Measurements from ENCODE around the gene KREMEN2. TPM values are rescaled to one million over a fixed set of nuclear protein-coding genes. Genes with fewer than 3 reads are reported as not detected.

KREMEN2 gene
- total and polyA plus RNA-seq, 2 of the 8 experiments (the other 6 are each of a cell fraction or from before 2014, with no cell fraction given) = 6.6 to 7.0 TPM

DNA sequence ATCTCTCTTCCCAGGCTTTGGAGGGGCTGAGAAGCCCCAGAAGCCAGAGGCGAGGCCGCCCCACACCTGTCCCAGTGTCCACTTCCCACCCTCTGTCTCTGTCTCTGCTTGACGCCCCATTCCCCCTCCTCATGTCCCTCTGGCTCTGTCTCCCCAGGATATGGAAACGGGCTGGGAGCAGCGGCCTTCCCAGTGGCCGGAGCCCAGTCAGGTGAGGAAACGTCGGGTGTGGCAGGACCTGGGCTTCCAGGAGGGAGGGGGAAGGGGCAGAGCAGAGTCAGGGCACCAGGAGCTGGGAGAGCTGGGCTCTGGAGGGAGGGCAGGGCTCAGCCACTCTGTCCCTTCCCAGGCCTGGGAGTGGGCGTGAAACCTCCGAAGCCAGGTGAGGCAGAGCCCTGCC lies 26.8 kb downstream of the KREMEN2 start:
- H3K23me2 ChIP-seq (ENCODE audit: low read depth, low read length) = no peaks in the 10 kb centered on the region; the same call in 1 of the 2 replicates
- no peaks in the 10 kb centered on the region for H3K36me3 ChIP-seq (ENCODE audit: control insufficient read depth in 2 of 4, insufficient read depth in 4 of 4, low read length in 3 of 4)
- H3K79me1 ChIP-seq (ENCODE audit: low read depth, low read length) = no peaks in the 10 kb centered on the region
- no peaks in the 10 kb centered on the region; a peak in 1 of 7 replicates for H3K27me3 ChIP-seq (replicated peaks in 1 of 4; ENCODE audit: control insufficient read depth in 3 of 4, extremely low read depth in 1 of 4, insufficient read depth in 3 of 4, low read length in 3 of 4)
- peak overlapping the region; percentile 61; the same call in 1 of the 2 replicates for H2BK15ac ChIP-seq (ENCODE audit: low read length)
- no peak for DNase-seq (ENCODE audit: low read depth in 1 of 2, low spot score in 2 of 2)
- peak overlapping the region; percentile 31 for H4K91ac ChIP-seq (replicated peaks; ENCODE audit: insufficient read length, low read length)
- peak overlapping the region; percentile 68; the same call in 1 of the 2 replicates for H2BK5ac ChIP-seq (ENCODE audit: low read depth, low read length)
- H4K8ac ChIP-seq (ENCODE audit: extremely low read depth, insufficient read depth, low read length) = peak overlapping the region; percentile 11; the same call in 1 of the 2 replicates
- H2AK5ac ChIP-seq (ENCODE audit: low read depth, low read length) = no peak overlapping the region; the same call in 1 of the 2 replicates
- H2BK12ac ChIP-seq (ENCODE audit: low read depth, low read length) = peak overlapping the region; percentile 84; the same call in 1 of the 2 replicates
- H3K56ac ChIP-seq (replicated peaks; ENCODE audit: insufficient read length, low read depth, low read length) = no peak overlapping the region
- peaks cover 0 to 28% (median 18%) of the 10 kb centered on the region in 4 experiments; a peak in 6 of 7 replicates for H3K4me1 ChIP-seq (replicated peaks in 1 of 4; ENCODE audit: control insufficient read depth in 3 of 4, insufficient read depth in 4 of 4, low read length in 3 of 4)
- ChIA-PET CTCF (ENCODE audit: partially characterized antibody) (interaction anchor here (0.6 to 5.2 kb wide), 5 partner anchors 11 to 193 kb away, joined by 3 to 24 read pairs (median 4); partner anchors contain the start of gene CLDN6), POLR2A (ENCODE audit: partially characterized antibody) (interaction anchor here (1.1 to 15.2 kb wide), 7 partner anchors 8 to 41 kb away, joined by 4 to 200 read pairs (median 12); partner anchors contain the start of genes CLDN6, HCFC1R1, THOC6 and TNFRSF12A)
- H3K4ac ChIP-seq (replicated peaks; ENCODE audit: insufficient read length, low read depth, low read length) = no peak overlapping the region
- H3K14ac ChIP-seq (ENCODE audit: insufficient read length) = no peak overlapping the region
- TF ChIP-seq YY1 (IDR thresholded peaks at IDR 0.05; ENCODE audit: low read depth, low read length) = no peak
- TF ChIP-seq, protein P1, sequence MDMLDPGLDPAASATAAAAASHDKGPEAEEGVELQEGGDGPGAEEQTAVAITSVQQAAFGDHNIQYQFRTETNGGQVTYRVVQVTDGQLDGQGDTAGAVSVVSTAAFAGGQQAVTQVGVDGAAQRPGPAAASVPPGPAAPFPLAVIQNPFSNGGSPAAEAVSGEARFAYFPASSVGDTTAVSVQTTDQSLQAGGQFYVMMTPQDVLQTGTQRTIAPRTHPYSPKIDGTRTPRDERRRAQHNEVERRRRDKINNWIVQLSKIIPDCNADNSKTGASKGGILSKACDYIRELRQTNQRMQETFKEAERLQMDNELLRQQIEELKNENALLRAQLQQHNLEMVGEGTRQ (IDR thresholded peaks at IDR 0.05; ENCODE audit: low read length) = peak; percentile 25; the same call in 1 of the 2 replicates
- no peak overlapping the region for H2BK120ac ChIP-seq (replicated peaks; ENCODE audit: low read depth, low read length)
- H3K4me2 ChIP-seq (ENCODE audit: insufficient read depth in 1 of 2, low read depth in 2 of 2, low read length in 2 of 2) = no peak overlapping the region
- no peak overlapping the region for H2AFZ ChIP-seq (ENCODE audit: low read length)
- no peak for FAIRE-seq
- H3K79me2 ChIP-seq (ENCODE audit: control insufficient read depth in 1 of 2, insufficient read depth in 2 of 2, low read length in 2 of 2) = no peaks in the 10 kb centered on the region
- peak overlapping the region; percentile 32; the same call in 1 of the 2 replicates for H3K18ac ChIP-seq (ENCODE audit: extremely low read depth, low read length)
- H3K9me3 ChIP-seq (ENCODE audit: insufficient read depth in 2 of 2, low read depth in 1 of 2, low read length in 1 of 2) = no peaks in the 10 kb centered on the region
- H3K23ac ChIP-seq (ENCODE audit: insufficient read length) = no peak overlapping the region
- no peaks in the 10 kb centered on the region for H4K20me1 ChIP-seq (replicated peaks in 1 of 2; ENCODE audit: control insufficient read depth in 1 of 2, insufficient read depth in 2 of 2, low read length in 2 of 2)
- H4K5ac ChIP-seq (ENCODE audit: insufficient read length, low read depth, low read length) = peak overlapping the region; percentile 19
- no peak overlapping the region for H3K4me3 ChIP-seq (ENCODE audit: extremely low read depth in 1 of 4, insufficient read depth in 2 of 4, low read depth in 3 of 4, low read length in 4 of 4)
- WGBS, 2 experiments (ENCODE audit: extremely low coverage in 1 of 2, insufficient coverage in 1 of 2, insufficient read length in 1 of 2, insufficient replicate concordance in 2 of 2, low coverage in 1 of 2, low lambda C conversion rate in 2 of 2, missing lambda C conversion rate in 1 of 2) = 64% methylated on average over 7 of the region's 10 CpGs; no CpG with 5 or more reads in 1 of the 2 experiments
- H3K27ac ChIP-seq (ENCODE audit: low read depth, low read length) = no peak overlapping the region
- no peak overlapping the region for H3K9ac ChIP-seq (replicated peaks in 1 of 4; ENCODE audit: extremely low read depth in 1 of 4, low read depth in 3 of 4, low read length in 3 of 4)
- no peak overlapping the region for H2BK20ac ChIP-seq (ENCODE audit: low read length)
